ENCODE data around the gene MINAR1.

GRCh38 chr15:79427781-79428598 lies 4.1 kb upstream of the MINAR1 start:
- TF ChIP-seq, protein P1, sequence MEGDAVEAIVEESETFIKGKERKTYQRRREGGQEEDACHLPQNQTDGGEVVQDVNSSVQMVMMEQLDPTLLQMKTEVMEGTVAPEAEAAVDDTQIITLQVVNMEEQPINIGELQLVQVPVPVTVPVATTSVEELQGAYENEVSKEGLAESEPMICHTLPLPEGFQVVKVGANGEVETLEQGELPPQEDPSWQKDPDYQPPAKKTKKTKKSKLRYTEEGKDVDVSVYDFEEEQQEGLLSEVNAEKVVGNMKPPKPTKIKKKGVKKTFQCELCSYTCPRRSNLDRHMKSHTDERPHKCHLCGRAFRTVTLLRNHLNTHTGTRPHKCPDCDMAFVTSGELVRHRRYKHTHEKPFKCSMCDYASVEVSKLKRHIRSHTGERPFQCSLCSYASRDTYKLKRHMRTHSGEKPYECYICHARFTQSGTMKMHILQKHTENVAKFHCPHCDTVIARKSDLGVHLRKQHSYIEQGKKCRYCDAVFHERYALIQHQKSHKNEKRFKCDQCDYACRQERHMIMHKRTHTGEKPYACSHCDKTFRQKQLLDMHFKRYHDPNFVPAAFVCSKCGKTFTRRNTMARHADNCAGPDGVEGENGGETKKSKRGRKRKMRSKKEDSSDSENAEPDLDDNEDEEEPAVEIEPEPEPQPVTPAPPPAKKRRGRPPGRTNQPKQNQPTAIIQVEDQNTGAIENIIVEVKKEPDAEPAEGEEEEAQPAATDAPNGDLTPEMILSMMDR (IDR thresholded peaks at IDR 0.05; ENCODE audit: low read length) = no peak
- no peak for TF ChIP-seq EZH2 (IDR thresholded peaks at IDR 0.05; ENCODE audit: borderline replicate concordance, low read length)

Data from OCI-LY1 (cell line).